ENCODE data around the gene ABCG1. TPM values are rescaled to one million over a fixed set of nuclear protein-coding genes. Genes with fewer than 3 reads are reported as not detected.

The ABCG1 gene
- total and polyA plus RNA-seq, 7 donors, result 6.0 to 19.3 (median 11.6) TPM

- intact Hi-C loops (cut with DNase I), result no loop called here
- H3K9me3 ChIP-seq, result no peaks in the 10 kb centered on the region
- DNase-seq, result peak; percentile 74
- no peak overlapping the region for H3K4me3 ChIP-seq
- no peaks in the 10 kb centered on the region for H3K36me3 ChIP-seq
- peaks cover 0 to 9% (median 8%) of the 10 kb centered on the region in 4 donors for H3K4me1 ChIP-seq
- no peak overlapping the region for H3K27ac ChIP-seq
- peaks cover 8 to 36% (median 18%) of the 10 kb centered on the region in 3 donors for H3K27me3 ChIP-seq
- 9 to 14% methylated on average over 22 of the region's 22 CpGs for WGBS, 2 donors
- TF ChIP-seq CTCF (IDR thresholded peaks at IDR 0.05) (peak; percentile 33 to 73 (median 53)), POLR2A (IDR thresholded peaks at IDR 0.05) (no peak)
Measured at GRCh38 chr21:42309753-42310213, 90.8 kb downstream of the ABCG1 start.

- no peak for DNase-seq
- WGBS, 2 donors, result 58 to 71% methylated on average over 12 of the region's 12 CpGs
- H3K9me3 ChIP-seq, result no peaks in the 10 kb centered on the region
- TF ChIP-seq EP300 (IDR thresholded peaks at IDR 0.05) (no peak), POLR2AphosphoS5 (IDR thresholded peaks at IDR 0.05) (no peak), CTCF (IDR thresholded peaks at IDR 0.05) (no peak), POLR2A (IDR thresholded peaks at IDR 0.05) (no peak)
- intact Hi-C loops (cut with DNase I), result no loop called here
- peaks cover 8 to 36% (median 18%) of the 10 kb centered on the region in 3 donors for H3K27me3 ChIP-seq
- H3K4me1 ChIP-seq, result peaks cover 0 to 9% (median 8%) of the 10 kb centered on the region in 4 donors
- H3K36me3 ChIP-seq, result no peaks in the 10 kb centered on the region
- no peak overlapping the region for H3K4me3 ChIP-seq
- H3K27ac ChIP-seq, result no peak overlapping the region
Measured at GRCh38 chr21:42310411-42311001, 91.6 kb downstream of the ABCG1 start.

GRCh38 chr21:42311160-42311559, 92.2 kb downstream of the ABCG1 start:
- TF ChIP-seq POLR2AphosphoS5 (IDR thresholded peaks at IDR 0.05), result no peak
- TF ChIP-seq POLR2A (IDR thresholded peaks at IDR 0.05), result no peak
- TF ChIP-seq EP300 (IDR thresholded peaks at IDR 0.05), result no peak
- no peak for TF ChIP-seq CTCF (IDR thresholded peaks at IDR 0.05)
- DNase-seq, result no peak
- Histone ChIP-seq H3K36me3 (no peaks in the 10 kb centered on the region), H3K4me3 (no peak overlapping the region), H3K9me3 (no peaks in the 10 kb centered on the region), H3K27ac (no peak overlapping the region), H3K27me3 (peaks cover 8 to 36% (median 18%) of the 10 kb centered on the region in 3 donors), H3K4me1 (peaks cover 0 to 9% (median 8%) of the 10 kb centered on the region in 4 donors)
- intact Hi-C loops (cut with DNase I), result no loop called here
- WGBS, 2 donors, result 93% methylated on average over 14 of the region's 14 CpGs

GRCh38 chr21:42311816-42312625, 93.1 kb downstream of the ABCG1 start:
- peaks cover 8 to 28% (median 18%) of the 10 kb centered on the region in 3 donors for H3K27me3 ChIP-seq
- WGBS, 2 donors, result 49 to 80% methylated on average over 21 of the region's 21 CpGs
- peaks cover 0 to 9% (median 8%) of the 10 kb centered on the region in 4 donors for H3K4me1 ChIP-seq
- H3K4me3 ChIP-seq, result no peak overlapping the region
- no peaks in the 10 kb centered on the region for H3K9me3 ChIP-seq
- H3K27ac ChIP-seq, result no peak overlapping the region
- no peak for TF ChIP-seq POLR2AphosphoS5 (IDR thresholded peaks at IDR 0.05)
- no peak for TF ChIP-seq CTCF (IDR thresholded peaks at IDR 0.05)
- TF ChIP-seq EP300 (IDR thresholded peaks at IDR 0.05), result no peak
- TF ChIP-seq POLR2A (IDR thresholded peaks at IDR 0.05), result no peak
- intact Hi-C loops (cut with DNase I), result no loop called here
- no peaks in the 10 kb centered on the region for H3K36me3 ChIP-seq
- DNase-seq, result no peak
